Bronchial epithelial cell (primary cell): ENCODE data around the gene TENT4B. TPM values are rescaled to one million over a fixed set of nuclear protein-coding genes. Genes with fewer than 3 reads are reported as not detected.

Experiments used
- DNase-seq: peaks from one replicate; pipeline ENCODE4 v3.0.0-alpha.2; 2010; ENCODE audit warnings: low read depth
- FAIRE-seq: peaks from 2 replicates; lab custom pipeline; 2011; peaks lifted over from hg19 to GRCh38; lab: Jason Lieb, UNC
- H3K27me3 ChIP-seq: 2 replicates; pipeline ENCODE4 v1.5.1; 2011; ENCODE audit warnings: low read length; ENCODE audit not compliant: control insufficient read depth, insufficient read depth
- H3K36me3 ChIP-seq: 2 replicates; pipeline ENCODE4 v1.5.1; 2011; ENCODE audit warnings: low read length; ENCODE audit not compliant: control insufficient read depth, insufficient read depth
- H3K4me3 ChIP-seq: 2 replicates; pipeline ENCODE4 v1.5.1; 2011; ENCODE audit warnings: mild to moderate bottlenecking, low read depth, low read length, control low read depth
- CTCF ChIP-seq: IDR thresholded peaks from 2 replicates; pipeline ENCODE4 v1.5.1; 2011; ENCODE audit warnings: mild to moderate bottlenecking, moderate library complexity, low read length, control low read depth, inconsistent platforms; ENCODE audit not compliant: insufficient read depth, severe bottlenecking
- total RNA-seq: library from RNA; depleted of rRNA; stranded (reverse); fragments of >200 nt; gene quantifications from 2 replicates; pipeline ENCODE4 v1.2.1, GENCODE V29; 2014

Gene TENT4B
- total RNA-seq, 1 donor from 2014 or later = 9.2 TPM

GRCh38 chr16:50215680-50216079 lies 62.6 kb downstream of the TENT4B start:
- FAIRE-seq (no peak), DNase-seq (no peak)
- no peak overlapping the region for H3K4me3 ChIP-seq
- no peaks in the 10 kb centered on the region for H3K27me3 ChIP-seq
- TF ChIP-seq CTCF = no peak
- peaks cover 6% of the 10 kb centered on the region for H3K36me3 ChIP-seq

- no peak for DNase-seq
- no peak for FAIRE-seq
- Histone ChIP-seq H3K4me3 (no peak overlapping the region), H3K27me3 (no peaks in the 10 kb centered on the region), H3K36me3 (peaks cover 6% of the 10 kb centered on the region)
- no peak for TF ChIP-seq CTCF
These were observed 63.1 kb downstream of the TENT4B start for GRCh38 chr16:50216231-50216630.

GRCh38 chr16:50219402-50219975 lies 66.4 kb downstream of the TENT4B start:
- FAIRE-seq (no peak), DNase-seq (no peak)

GRCh38 chr16:50224286-50224685 lies 71.2 kb downstream of the TENT4B start:
- TF ChIP-seq CTCF = no peak
- peaks cover 5% of the 10 kb centered on the region for H3K36me3 ChIP-seq
- no peak for DNase-seq
- H3K27me3 ChIP-seq = no peaks in the 10 kb centered on the region
- no peak for FAIRE-seq
- no peak overlapping the region for H3K4me3 ChIP-seq

More at GRCh38 chr16:50219402-50219975, 66.4 kb downstream of the TENT4B start:
- no peak for TF ChIP-seq CTCF
- Histone ChIP-seq H3K4me3 (no peak overlapping the region), H3K36me3 (peaks cover 5% of the 10 kb centered on the region), H3K27me3 (no peaks in the 10 kb centered on the region)

- FAIRE-seq (no peak), DNase-seq (no peak)
- H3K27me3 ChIP-seq = no peaks in the 10 kb centered on the region
- no peak overlapping the region for H3K4me3 ChIP-seq
- peaks cover 5% of the 10 kb centered on the region for H3K36me3 ChIP-seq
- no peak for TF ChIP-seq CTCF
These were observed 74.0 kb downstream of the TENT4B start for GRCh38 chr16:50227120-50227519.

- TF ChIP-seq CTCF = no peak
- H3K4me3 ChIP-seq = no peak overlapping the region
- no peak for DNase-seq
- no peak for FAIRE-seq
- peaks cover 5% of the 10 kb centered on the region for H3K36me3 ChIP-seq
- no peaks in the 10 kb centered on the region for H3K27me3 ChIP-seq
These were observed 74.6 kb downstream of the TENT4B start for GRCh38 chr16:50227665-50228064.
